HCT116 (cell line): ENCODE measurements around the gene GNB1L. TPM values are rescaled to one million over a fixed set of nuclear protein-coding genes. Genes with fewer than 3 reads are reported as not detected.

Experiments
- ATAC-seq: fragments of 200-7000 bp; cut with Tn5 transposase; 2 replicates; pipeline ENCODE4 v1.9.1; 2020; ENCODE audit warnings: mild to moderate bottlenecking, moderate library complexity
- BruUV-seq: library from RNA; stranded (reverse); fragments of 400-500 nt; replicated peaks from 2 replicates; lab custom pipeline; 2021; lab: Mats Ljungman, UMichigan
- CTCF ChIA-PET: fragments of 300-600 bp; sonication (Branson Sonifier 250); formaldehyde crosslinking; loops from one replicate; lab custom pipeline; 2021; ENCODE audit warnings: antibody characterized with exemption; lab: Charles Lee
- POLR2A ChIA-PET: fragments of 300-600, 350-600 bp; sonication (Branson Sonifier 250); formaldehyde crosslinking; loops from one replicate; lab custom pipeline; 2021; ENCODE audit warnings: antibody characterized with exemption; lab: Charles Lee
- RAD21 ChIA-PET, 2 experiments: fragments of 300-600 bp; sonication (Branson Sonifier 250); formaldehyde crosslinking; loops; one replicate each; lab custom pipeline; 2023; ENCODE audit warnings: low total read pairs in 2 of 2; ENCODE audit not compliant: uncharacterized antibody in 2 of 2, unreplicated experiment in 2 of 2, low non-redundant PET in 1 of 2; lab: Charles Lee
- DNase-seq: peaks from one replicate; pipeline ENCODE4 v3.0.0-alpha.2; 2010; ENCODE audit warnings: low read depth, low spot score
- H2AFZ ChIP-seq: fragments of 200-600 bp; shearing (Covaris generic), sonication (generic); 2 replicates; pipeline ENCODE4 v1.6.1; 2017; ENCODE audit warnings: low read depth, mixed run types, mixed read lengths, antibody characterized with exemption, low read length; ENCODE audit not compliant: poor library complexity, severe bottlenecking
- H3K27ac ChIP-seq: 2 replicates; pipeline ENCODE4 v1.5.1; 2012; ENCODE audit warnings: low read depth, low read length
- H3K27me3 ChIP-seq: fragments of 200-600 bp; sonication (generic); 2 replicates; pipeline ENCODE4 v1.6.1; 2016; ENCODE audit warnings: mixed run types, low read length, mixed read lengths; ENCODE audit not compliant: insufficient read depth
- H3K36me3 ChIP-seq, 2 experiments: fragments of 200-500 bp in 1 of 2; fragments of 200-600 bp in 1 of 2; sonication (Bioruptor generic) in 1 of 2; sonication (generic) in 1 of 2; 2 replicates each; pipeline versions ENCODE4 v1.5.1 to v1.6.1; 2014 to 2016; ENCODE audit warnings: low read length in 2 of 2, inconsistent platforms in 1 of 2, mixed read lengths in 1 of 2, mixed run types in 1 of 2; ENCODE audit not compliant: insufficient read depth in 2 of 2, control insufficient read depth in 1 of 2
- H3K4me1 ChIP-seq, 2 experiments: fragments of 200-600 bp in 1 of 2; sonication (generic) in 1 of 2; 2 replicates each; pipeline versions ENCODE4 v1.5.1 to v1.6.1; 2012 to 2017; ENCODE audit warnings: low read length in 2 of 2, inconsistent platforms in 1 of 2, mild to moderate bottlenecking in 1 of 2, mixed read lengths in 1 of 2, mixed run types in 1 of 2, moderate library complexity in 1 of 2; ENCODE audit not compliant: insufficient read depth in 2 of 2, control insufficient read depth in 1 of 2
- H3K4me2 ChIP-seq: fragments of 200-600 bp; sonication (generic); 2 replicates; pipeline ENCODE4 v1.6.1; 2017; ENCODE audit warnings: mixed run types, low read length, mixed read lengths
- H3K4me3 ChIP-seq, 2 experiments: fragments of 200-600 bp in 1 of 2; sonication (generic) in 1 of 2; replicated peaks in 1 of 2; 2 replicates each; pipeline ENCODE4 v1.5.1; 2011 to 2016; ENCODE audit warnings: low read length in 2 of 2, control low read depth in 1 of 2, low read depth in 1 of 2, mild to moderate bottlenecking in 1 of 2, mixed read lengths in 1 of 2, mixed run types in 1 of 2
- H3K79me2 ChIP-seq: fragments of 200-600 bp; sonication (generic); 2 replicates; pipeline ENCODE4 v1.6.1; 2017; ENCODE audit warnings: mild to moderate bottlenecking, mixed run types, low read length, moderate library complexity, mixed read lengths; ENCODE audit not compliant: insufficient read depth
- H3K9ac ChIP-seq: fragments of 200-600 bp; sonication (generic); 2 replicates; pipeline ENCODE4 v1.6.1; 2016; ENCODE audit warnings: low read length, mixed read lengths
- H3K9me2 ChIP-seq: fragments of 200-600 bp; sonication (generic), shearing (Covaris generic); 2 replicates; pipeline ENCODE4 v1.6.1; 2017; ENCODE audit warnings: mixed run types, mild to moderate bottlenecking, moderate library complexity; ENCODE audit not compliant: insufficient read depth
- H3K9me3 ChIP-seq, 2 experiments: fragments of 200-500 bp in 1 of 2; fragments of 200-600 bp in 1 of 2; sonication (Bioruptor generic) in 1 of 2; sonication (generic) in 1 of 2; 2 replicates each; pipeline ENCODE4 v1.6.1; 2014 to 2017; ENCODE audit warnings: low read length in 2 of 2, mixed read lengths in 2 of 2, inconsistent platforms in 1 of 2, low read depth in 1 of 2, mild to moderate bottlenecking in 1 of 2, mixed run types in 1 of 2, moderate library complexity in 1 of 2; ENCODE audit not compliant: control insufficient read depth in 1 of 2, insufficient read depth in 1 of 2
- H4K20me1 ChIP-seq: fragments of 200-600 bp; sonication (generic), shearing (Covaris generic); 2 replicates; pipeline ENCODE4 v1.6.1; 2017; ENCODE audit warnings: mixed run types, mild to moderate bottlenecking, moderate library complexity; ENCODE audit not compliant: insufficient read depth
- CBX3 ChIP-seq: IDR thresholded peaks from 2 replicates; pipeline ENCODE4 v1.6.1; 2012; ENCODE audit warnings: low read depth
- CEBPB ChIP-seq: IDR thresholded peaks from 2 replicates; pipeline ENCODE4 v1.6.1; 2012; ENCODE audit warnings: low read depth
- EGR1 ChIP-seq: IDR thresholded peaks from 2 replicates; pipeline ENCODE4 v1.6.1; 2012; ENCODE audit warnings: low read depth
- ELF1 ChIP-seq: IDR thresholded peaks from 2 replicates; pipeline ENCODE4 v1.6.1; 2012; ENCODE audit warnings: low read depth, borderline replicate concordance
- EZH2 ChIP-seq: fragments of 200-600 bp; sonication (generic); IDR thresholded peaks from 2 replicates; pipeline ENCODE4 v1.6.1; 2017; ENCODE audit warnings: antibody characterized with exemption, mixed run types
- EZH2phosphoT487 ChIP-seq: fragments of 200-600 bp; IDR thresholded peaks from 2 replicates; pipeline ENCODE4 v1.6.1; 2018; ENCODE audit warnings: antibody characterized with exemption, borderline replicate concordance
- FOSL1 ChIP-seq: IDR thresholded peaks from 2 replicates; pipeline ENCODE4 v1.6.1; 2012; ENCODE audit warnings: low read depth
- JUND ChIP-seq: IDR thresholded peaks from 2 replicates; pipeline ENCODE4 v1.6.1; 2012
- POLR2AphosphoS5 ChIP-seq: IDR thresholded peaks from 2 replicates; pipeline ENCODE4 v1.6.1; 2011; ENCODE audit warnings: mild to moderate bottlenecking, low read depth, low read length, moderate library complexity
- RAD21 ChIP-seq: IDR thresholded peaks from 2 replicates; pipeline ENCODE4 v1.6.1; 2012; ENCODE audit warnings: low read depth, mild to moderate bottlenecking
- SIN3A ChIP-seq: IDR thresholded peaks from 2 replicates; pipeline ENCODE4 v1.6.1; 2012; ENCODE audit warnings: low read depth
- SP1 ChIP-seq: IDR thresholded peaks from 2 replicates; pipeline ENCODE4 v1.6.1; 2012; ENCODE audit warnings: low read depth
- SRF ChIP-seq: IDR thresholded peaks from 2 replicates; pipeline ENCODE4 v1.6.1; 2012; ENCODE audit warnings: low read depth
- YY1 ChIP-seq: IDR thresholded peaks from 2 replicates; pipeline ENCODE4 v1.6.1; 2011; ENCODE audit warnings: low read length, low read depth, moderate library complexity, mild to moderate bottlenecking; ENCODE audit not compliant: insufficient replicate concordance; ENCODE audit errors: extremely low read depth
- ZFX ChIP-seq: fragments of 450-650 bp; IDR thresholded peaks from 2 replicates; pipeline ENCODE4 v1.6.1; 2017
- ZNF274 ChIP-seq: fragments of 200-500 bp; sonication (Bioruptor generic); IDR thresholded peaks from 2 replicates; pipeline ENCODE4 v1.6.1; 2014; ENCODE audit warnings: mild to moderate bottlenecking, low read depth, low read length, inconsistent platforms
- intact Hi-C: fragments of 100-400 bp; cut with micrococcal nuclease; formaldehyde crosslinking; loops from 2 replicates; pipeline ENCODE4 v1.10.0; 2022
- total RNA-seq: library from RNA; stranded (reverse); gene quantifications from one replicate; pipeline ENCODE4 v1.2.1, GENCODE V29; 2021; ENCODE audit not compliant: unreplicated experiment
- TF ChIP-seq, protein P1 (sequence below): IDR thresholded peaks from 2 replicates; pipeline ENCODE4 v1.6.1; 2012; ENCODE audit warnings: low read depth
- TF ChIP-seq, protein P2 (sequence below): IDR thresholded peaks from 2 replicates; pipeline ENCODE4 v1.6.1; 2011; ENCODE audit warnings: mild to moderate bottlenecking, low read length, moderate library complexity; ENCODE audit not compliant: insufficient replicate concordance; ENCODE audit errors: extremely low read depth
- TF ChIP-seq, protein P3 (sequence below): IDR thresholded peaks from 2 replicates; pipeline ENCODE4 v1.6.1; 2012
- TF ChIP-seq, protein P4 (sequence below), 3 experiments: fragments of 200-600 bp in 1 of 3; sonication (generic) in 1 of 3; IDR thresholded peaks in 2 of 3; conservative IDR thresholded peaks in 1 of 3; 2 replicates each; pipeline ENCODE4 v1.5.1; 2012 to 2017; ENCODE audit warnings: low read depth in 2 of 3, low read length in 2 of 3, antibody characterized with exemption in 1 of 3, borderline replicate concordance in 1 of 3, control low read depth in 1 of 3, mild to moderate bottlenecking in 1 of 3, mixed read lengths in 1 of 3, mixed run types in 1 of 3, moderate library complexity in 1 of 3; ENCODE audit not compliant: insufficient read depth in 1 of 3

The GNB1L gene
- total RNA-seq, 1 experiment from 2014 or later = 12.1 TPM

DNA sequence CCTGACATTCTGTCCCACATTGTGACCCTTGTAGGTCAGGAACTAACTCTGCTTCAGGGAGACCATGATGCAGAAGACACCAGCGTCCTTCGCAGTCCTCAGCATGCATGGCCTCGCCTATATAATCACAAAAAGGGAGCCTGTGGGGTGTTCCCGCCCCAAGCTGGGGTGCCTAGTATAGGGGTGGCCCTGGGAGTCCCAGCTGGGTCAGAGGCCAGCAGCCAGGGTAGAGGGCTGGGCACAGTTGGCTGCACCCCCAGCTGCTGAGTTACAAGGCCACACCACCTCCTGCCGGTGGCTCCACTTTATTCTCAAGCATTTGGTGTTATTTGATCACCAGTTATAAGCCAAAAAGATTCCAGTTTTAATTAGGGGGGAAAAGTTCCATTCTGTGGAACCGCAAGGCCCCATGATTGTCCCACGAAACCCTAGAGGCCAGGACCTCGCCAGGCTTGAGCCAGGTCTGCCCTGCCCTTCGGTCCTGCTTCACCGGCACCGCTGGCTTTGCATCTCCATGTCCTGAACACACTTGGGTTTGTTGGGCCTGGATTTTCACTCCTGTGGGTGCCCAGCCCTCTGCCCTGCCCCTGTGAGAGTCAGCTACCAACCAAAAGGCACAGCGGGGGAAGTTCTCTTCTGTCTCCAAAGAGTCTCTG lies 15.0 kb upstream of the GNB1L start:
- no peak for TF ChIP-seq CEBPB
- no peak for TF ChIP-seq EZH2phosphoT487
- TF ChIP-seq EZH2 = no peak
- TF ChIP-seq EGR1 = no peak
- TF ChIP-seq, protein P1, sequence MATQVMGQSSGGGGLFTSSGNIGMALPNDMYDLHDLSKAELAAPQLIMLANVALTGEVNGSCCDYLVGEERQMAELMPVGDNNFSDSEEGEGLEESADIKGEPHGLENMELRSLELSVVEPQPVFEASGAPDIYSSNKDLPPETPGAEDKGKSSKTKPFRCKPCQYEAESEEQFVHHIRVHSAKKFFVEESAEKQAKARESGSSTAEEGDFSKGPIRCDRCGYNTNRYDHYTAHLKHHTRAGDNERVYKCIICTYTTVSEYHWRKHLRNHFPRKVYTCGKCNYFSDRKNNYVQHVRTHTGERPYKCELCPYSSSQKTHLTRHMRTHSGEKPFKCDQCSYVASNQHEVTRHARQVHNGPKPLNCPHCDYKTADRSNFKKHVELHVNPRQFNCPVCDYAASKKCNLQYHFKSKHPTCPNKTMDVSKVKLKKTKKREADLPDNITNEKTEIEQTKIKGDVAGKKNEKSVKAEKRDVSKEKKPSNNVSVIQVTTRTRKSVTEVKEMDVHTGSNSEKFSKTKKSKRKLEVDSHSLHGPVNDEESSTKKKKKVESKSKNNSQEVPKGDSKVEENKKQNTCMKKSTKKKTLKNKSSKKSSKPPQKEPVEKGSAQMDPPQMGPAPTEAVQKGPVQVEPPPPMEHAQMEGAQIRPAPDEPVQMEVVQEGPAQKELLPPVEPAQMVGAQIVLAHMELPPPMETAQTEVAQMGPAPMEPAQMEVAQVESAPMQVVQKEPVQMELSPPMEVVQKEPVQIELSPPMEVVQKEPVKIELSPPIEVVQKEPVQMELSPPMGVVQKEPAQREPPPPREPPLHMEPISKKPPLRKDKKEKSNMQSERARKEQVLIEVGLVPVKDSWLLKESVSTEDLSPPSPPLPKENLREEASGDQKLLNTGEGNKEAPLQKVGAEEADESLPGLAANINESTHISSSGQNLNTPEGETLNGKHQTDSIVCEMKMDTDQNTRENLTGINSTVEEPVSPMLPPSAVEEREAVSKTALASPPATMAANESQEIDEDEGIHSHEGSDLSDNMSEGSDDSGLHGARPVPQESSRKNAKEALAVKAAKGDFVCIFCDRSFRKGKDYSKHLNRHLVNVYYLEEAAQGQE = no peak
- TF ChIP-seq FOSL1 = no peak
- TF ChIP-seq JUND = no peak
- TF ChIP-seq CBX3 = no peak
- no peak for TF ChIP-seq ZFX
- TF ChIP-seq, protein P2, sequence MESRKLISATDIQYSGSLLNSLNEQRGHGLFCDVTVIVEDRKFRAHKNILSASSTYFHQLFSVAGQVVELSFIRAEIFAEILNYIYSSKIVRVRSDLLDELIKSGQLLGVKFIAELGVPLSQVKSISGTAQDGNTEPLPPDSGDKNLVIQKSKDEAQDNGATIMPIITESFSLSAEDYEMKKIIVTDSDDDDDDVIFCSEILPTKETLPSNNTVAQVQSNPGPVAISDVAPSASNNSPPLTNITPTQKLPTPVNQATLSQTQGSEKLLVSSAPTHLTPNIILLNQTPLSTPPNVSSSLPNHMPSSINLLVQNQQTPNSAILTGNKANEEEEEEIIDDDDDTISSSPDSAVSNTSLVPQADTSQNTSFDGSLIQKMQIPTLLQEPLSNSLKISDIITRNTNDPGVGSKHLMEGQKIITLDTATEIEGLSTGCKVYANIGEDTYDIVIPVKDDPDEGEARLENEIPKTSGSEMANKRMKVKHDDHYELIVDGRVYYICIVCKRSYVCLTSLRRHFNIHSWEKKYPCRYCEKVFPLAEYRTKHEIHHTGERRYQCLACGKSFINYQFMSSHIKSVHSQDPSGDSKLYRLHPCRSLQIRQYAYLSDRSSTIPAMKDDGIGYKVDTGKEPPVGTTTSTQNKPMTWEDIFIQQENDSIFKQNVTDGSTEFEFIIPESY = no peak
- TF ChIP-seq, protein P3, sequence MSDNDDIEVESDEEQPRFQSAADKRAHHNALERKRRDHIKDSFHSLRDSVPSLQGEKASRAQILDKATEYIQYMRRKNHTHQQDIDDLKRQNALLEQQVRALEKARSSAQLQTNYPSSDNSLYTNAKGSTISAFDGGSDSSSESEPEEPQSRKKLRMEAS = no peak
- TF ChIP-seq POLR2AphosphoS5 = no peak
- TF ChIP-seq, protein P4, sequence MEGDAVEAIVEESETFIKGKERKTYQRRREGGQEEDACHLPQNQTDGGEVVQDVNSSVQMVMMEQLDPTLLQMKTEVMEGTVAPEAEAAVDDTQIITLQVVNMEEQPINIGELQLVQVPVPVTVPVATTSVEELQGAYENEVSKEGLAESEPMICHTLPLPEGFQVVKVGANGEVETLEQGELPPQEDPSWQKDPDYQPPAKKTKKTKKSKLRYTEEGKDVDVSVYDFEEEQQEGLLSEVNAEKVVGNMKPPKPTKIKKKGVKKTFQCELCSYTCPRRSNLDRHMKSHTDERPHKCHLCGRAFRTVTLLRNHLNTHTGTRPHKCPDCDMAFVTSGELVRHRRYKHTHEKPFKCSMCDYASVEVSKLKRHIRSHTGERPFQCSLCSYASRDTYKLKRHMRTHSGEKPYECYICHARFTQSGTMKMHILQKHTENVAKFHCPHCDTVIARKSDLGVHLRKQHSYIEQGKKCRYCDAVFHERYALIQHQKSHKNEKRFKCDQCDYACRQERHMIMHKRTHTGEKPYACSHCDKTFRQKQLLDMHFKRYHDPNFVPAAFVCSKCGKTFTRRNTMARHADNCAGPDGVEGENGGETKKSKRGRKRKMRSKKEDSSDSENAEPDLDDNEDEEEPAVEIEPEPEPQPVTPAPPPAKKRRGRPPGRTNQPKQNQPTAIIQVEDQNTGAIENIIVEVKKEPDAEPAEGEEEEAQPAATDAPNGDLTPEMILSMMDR (IDR thresholded peaks at IDR 0.05 in 2 of 3, conservative IDR thresholded peaks at IDR 0.05 in 1 of 3; ENCODE audit: borderline replicate concordance in 1 of 3, insufficient read depth in 1 of 3, low read depth in 2 of 3, low read length in 2 of 3) = no peak
- TF ChIP-seq YY1 = no peak
- no peak for TF ChIP-seq ELF1
- TF ChIP-seq RAD21 = no peak
- TF ChIP-seq SIN3A = no peak
- TF ChIP-seq SRF = no peak
- TF ChIP-seq SP1 = no peak
- no peak for TF ChIP-seq ZNF274
- TF ChIP-seq, all 23 proteins: peak for 0
- no peaks in the 10 kb centered on the region for H3K79me2 ChIP-seq
- intact Hi-C loops = no loop called here
- H3K9me2 ChIP-seq = no peaks in the 10 kb centered on the region
- no peaks in the 10 kb centered on the region for H3K4me1 ChIP-seq
- no peak overlapping the region for H3K4me2 ChIP-seq
- H3K9me3 ChIP-seq = no peaks in the 10 kb centered on the region
- DNase-seq = no peak
- H3K4me3 ChIP-seq = no peak overlapping the region
- no peaks in the 10 kb centered on the region for H4K20me1 ChIP-seq
- H3K27me3 ChIP-seq = no peaks in the 10 kb centered on the region
- no peak overlapping the region for H3K27ac ChIP-seq
- no peak for ATAC-seq
- RAD21 ChIA-PET = no interaction called here
- H3K36me3 ChIP-seq = no peaks in the 10 kb centered on the region
- no TSS peak for BruUV-seq
- CTCF ChIA-PET = no interaction called here
- H3K9ac ChIP-seq = no peak overlapping the region
- POLR2A ChIA-PET = no interaction called here
- H2AFZ ChIP-seq = no peak overlapping the region
